GM23338 (cell line): Measurements from ENCODE around the gene LRRC8E. TPM values are rescaled to one million over a fixed set of nuclear protein-coding genes. Genes with fewer than 3 reads are reported as not detected.

Source experiments
- ATAC-seq: fragments of 200-7000 bp; cut with Tn5 transposase; 3 replicates; pipeline ENCODE4 v1.9.1; 2020
- DNase-seq: peaks from one replicate; pipeline ENCODE4 v3.0.0-alpha.2; 2015; ENCODE audit warnings: low spot score
- H2AFZ ChIP-seq: fragments of 200-600 bp; sonication (generic); 2 replicates; pipeline ENCODE4 v1.8.0; 2016; ENCODE audit warnings: antibody characterized with exemption, mild to moderate bottlenecking, moderate library complexity
- H3F3A ChIP-seq: fragments of 200-600 bp; sonication (generic); replicated peaks from 2 replicates; pipeline ENCODE4 v1.8.0; 2017; ENCODE audit warnings: antibody characterized with exemption, mixed run types, low read depth
- H3K27ac ChIP-seq: fragments of 200-600 bp; sonication (generic); 2 replicates; pipeline ENCODE4 v1.6.1; 2016; ENCODE audit warnings: low read depth
- H3K27me3 ChIP-seq: fragments of 200-600 bp; sonication (generic); 2 replicates; pipeline ENCODE4 v1.8.0; 2016; ENCODE audit warnings: mild to moderate bottlenecking, mixed run types, moderate library complexity; ENCODE audit not compliant: insufficient read depth
- H3K36me3 ChIP-seq: fragments of 200-600 bp; sonication (generic); 2 replicates; pipeline ENCODE4 v1.8.0; 2016; ENCODE audit warnings: mild to moderate bottlenecking; ENCODE audit not compliant: insufficient read depth
- H3K4me1 ChIP-seq: fragments of 200-600 bp; sonication (generic); 2 replicates; pipeline ENCODE4 v1.8.0; 2016; ENCODE audit warnings: mild to moderate bottlenecking, moderate library complexity; ENCODE audit not compliant: insufficient read depth
- H3K4me2 ChIP-seq: fragments of 200-600 bp; sonication (generic); 2 replicates; pipeline ENCODE4 v1.7.1; 2017; ENCODE audit warnings: mixed run types
- H3K4me3 ChIP-seq: fragments of 200-600 bp; sonication (generic); 2 replicates; pipeline ENCODE4 v1.6.1; 2016; ENCODE audit warnings: mixed run types
- H3K79me2 ChIP-seq: fragments of 200-600 bp; sonication (generic); replicated peaks from 2 replicates; pipeline ENCODE4 v1.8.0; 2017; ENCODE audit warnings: mild to moderate bottlenecking; ENCODE audit not compliant: insufficient read depth
- H3K9me2 ChIP-seq: fragments of 200-600 bp; sonication (generic); 2 replicates; pipeline ENCODE4 v1.8.0; 2017; ENCODE audit not compliant: insufficient read depth
- H4K20me1 ChIP-seq: fragments of 200-600 bp; sonication (generic); replicated peaks from 2 replicates; pipeline ENCODE4 v1.8.0; 2017; ENCODE audit warnings: mild to moderate bottlenecking; ENCODE audit not compliant: insufficient read depth
- H3K27ac Mint-ChIP-seq: 2 replicates; pipeline ENCODE4 v1.8.0; 2020; ENCODE audit warnings: inconsistent platforms, mild to moderate bottlenecking, moderate library complexity, mixed read lengths
- H3K27me3 Mint-ChIP-seq: 3 replicates; pipeline ENCODE4 v1.8.0; 2022; ENCODE audit warnings: low read depth, mild to moderate bottlenecking, moderate library complexity, mixed read lengths, inconsistent platforms; ENCODE audit not compliant: insufficient read depth, poor library complexity
- H3K36me3 Mint-ChIP-seq: 3 replicates; pipeline ENCODE4 v1.8.0; 2021; ENCODE audit warnings: low read depth, mild to moderate bottlenecking, inconsistent platforms, moderate library complexity, mixed read lengths
- H3K4me1 Mint-ChIP-seq: 3 replicates; pipeline ENCODE4 v1.8.0; 2020; ENCODE audit warnings: mild to moderate bottlenecking, inconsistent platforms, mixed read lengths
- H3K4me3 Mint-ChIP-seq: 3 replicates; pipeline ENCODE4 v1.8.0; 2021; ENCODE audit warnings: moderate library complexity, mild to moderate bottlenecking, inconsistent platforms, mixed read lengths
- H3K9me3 Mint-ChIP-seq: 3 replicates; pipeline ENCODE4 v1.8.0; 2020; ENCODE audit warnings: moderate library complexity, mild to moderate bottlenecking, inconsistent platforms, mixed read lengths
- ZNF462 ChIP-seq: fragments of 250-450 bp; sonication (Bioruptor Pico); IDR thresholded peaks from 2 replicates; pipeline ENCODE4 v1.5.0; 2020; ENCODE audit warnings: mild to moderate bottlenecking, moderate library complexity
- polyA plus RNA-seq: library from polyadenylated mRNA; unstranded; fragments of >200 nt; fragmentation: Nextera tagmentation; extraction: Ambion mirVana; gene quantifications from 2 replicates; pipeline ENCODE4 v1.2.1, GENCODE V29; 2016
- total RNA-seq: library from RNA; depleted of rRNA; stranded (reverse); fragments of >200 nt; shearing (Covaris generic); gene quantifications from 2 replicates; pipeline ENCODE4 v1.2.3, GENCODE V29; 2014
- TF ChIP-seq, protein P1 (sequence below), 2 experiments: fragments of 200-600 bp in 1 of 2; sonication (generic) in 1 of 2; conservative IDR thresholded peaks; 2 replicates each; pipeline versions ENCODE4 v1.5.1 to v1.6.1; 2016 to 2017; ENCODE audit warnings: antibody characterized with exemption in 2 of 2, low read depth in 2 of 2, mild to moderate bottlenecking in 2 of 2, moderate library complexity in 1 of 2

Gene LRRC8E
- total and polyA plus RNA-seq, 2 experiments from 2014 or later: 0.29 to 4.8 TPM

DNA sequence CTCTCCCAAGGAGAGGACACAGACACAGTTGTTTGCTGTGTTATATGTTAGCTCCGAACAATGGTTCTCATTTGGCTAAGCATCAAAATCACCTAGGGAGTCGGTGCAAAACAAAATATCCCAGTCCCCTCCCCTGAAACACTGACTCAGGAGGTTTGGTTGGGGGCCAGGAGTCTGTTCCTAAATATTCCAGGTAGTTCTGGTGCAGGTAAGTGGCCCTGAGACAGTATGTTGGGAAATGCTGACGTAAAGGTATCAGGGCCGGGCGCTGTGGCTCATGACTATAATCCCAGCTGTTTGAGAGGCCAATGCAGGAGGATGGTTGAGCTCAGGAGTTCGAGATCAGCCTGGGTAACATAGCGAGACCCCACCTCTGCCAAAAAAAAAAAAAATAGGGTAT is 13.0 kb downstream of the LRRC8E start:
- H3K4me3 ChIP-seq: no peak overlapping the region
- no peaks in the 10 kb centered on the region for H3K9me2 ChIP-seq
- ATAC-seq: no peak

More for the DNA sequence above, 13.0 kb downstream of the LRRC8E start:
- DNase-seq: no peak
- peaks cover 8% of the 10 kb centered on the region; the same call in 1 of the 2 replicates for H3F3A ChIP-seq
- no peaks in the 10 kb centered on the region for H3K27me3 ChIP-seq
- no peak overlapping the region for H3K4me3 Mint-ChIP-seq
- no peak overlapping the region for H3K27ac ChIP-seq
- no peaks in the 10 kb centered on the region; the same call in 1 of the 2 replicates for H3K36me3 ChIP-seq
- H3K27me3 Mint-ChIP-seq: peaks cover 24% of the 10 kb centered on the region
- H3K27ac Mint-ChIP-seq: no peak overlapping the region
- peaks cover 11% of the 10 kb centered on the region for H3K4me1 ChIP-seq
- H3K4me1 Mint-ChIP-seq: peaks cover 19% of the 10 kb centered on the region
- no peak overlapping the region for H2AFZ ChIP-seq
- peaks cover 17% of the 10 kb centered on the region; the same call in 2 of the 3 replicates for H3K36me3 Mint-ChIP-seq
- peaks cover 20% of the 10 kb centered on the region for H3K79me2 ChIP-seq
- TF ChIP-seq, protein P1, sequence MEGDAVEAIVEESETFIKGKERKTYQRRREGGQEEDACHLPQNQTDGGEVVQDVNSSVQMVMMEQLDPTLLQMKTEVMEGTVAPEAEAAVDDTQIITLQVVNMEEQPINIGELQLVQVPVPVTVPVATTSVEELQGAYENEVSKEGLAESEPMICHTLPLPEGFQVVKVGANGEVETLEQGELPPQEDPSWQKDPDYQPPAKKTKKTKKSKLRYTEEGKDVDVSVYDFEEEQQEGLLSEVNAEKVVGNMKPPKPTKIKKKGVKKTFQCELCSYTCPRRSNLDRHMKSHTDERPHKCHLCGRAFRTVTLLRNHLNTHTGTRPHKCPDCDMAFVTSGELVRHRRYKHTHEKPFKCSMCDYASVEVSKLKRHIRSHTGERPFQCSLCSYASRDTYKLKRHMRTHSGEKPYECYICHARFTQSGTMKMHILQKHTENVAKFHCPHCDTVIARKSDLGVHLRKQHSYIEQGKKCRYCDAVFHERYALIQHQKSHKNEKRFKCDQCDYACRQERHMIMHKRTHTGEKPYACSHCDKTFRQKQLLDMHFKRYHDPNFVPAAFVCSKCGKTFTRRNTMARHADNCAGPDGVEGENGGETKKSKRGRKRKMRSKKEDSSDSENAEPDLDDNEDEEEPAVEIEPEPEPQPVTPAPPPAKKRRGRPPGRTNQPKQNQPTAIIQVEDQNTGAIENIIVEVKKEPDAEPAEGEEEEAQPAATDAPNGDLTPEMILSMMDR (conservative IDR thresholded peaks at IDR 0.05; ENCODE audit: low read depth in 2 of 2): no peak
- no peak for TF ChIP-seq ZNF462 (CRISPR knock-in tag)
- no peak overlapping the region for H3K4me2 ChIP-seq
- peaks cover 6% of the 10 kb centered on the region; the same call in 1 of the 3 replicates for H3K9me3 Mint-ChIP-seq
- no peaks in the 10 kb centered on the region; the same call in 1 of the 2 replicates for H4K20me1 ChIP-seq
